ENCODE measurements around the gene LRIG2. TPM values are rescaled to one million over a fixed set of nuclear protein-coding genes. Genes with fewer than 3 reads are reported as not detected.
A peak's percentile ranks its signal among the peaks of the same experiment; 100 is the strongest.

Gene LRIG2
- total RNA-seq, 4 donors from 2014 or later, result 8.6 to 13.6 (median 10.7) TPM

DNA sequence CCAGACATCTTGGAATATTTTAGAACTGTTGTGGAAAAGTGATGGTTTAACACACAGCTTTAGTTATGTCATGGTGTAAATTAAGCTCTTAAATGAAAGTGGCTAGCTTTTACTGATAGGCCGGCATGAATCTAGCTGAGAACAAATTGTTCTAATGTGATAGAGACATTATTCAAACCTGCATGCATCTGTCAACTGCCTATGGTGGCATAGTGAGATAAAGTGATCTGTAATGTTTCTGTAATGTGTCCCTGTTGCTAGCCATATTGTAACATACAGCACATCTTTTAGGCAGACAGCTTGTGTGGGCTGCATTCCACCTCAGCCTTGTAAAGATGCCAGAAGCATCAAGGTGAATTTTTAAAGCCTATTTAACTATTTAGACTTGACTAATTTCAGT is 16.0 kb downstream of the LRIG2 start:
- no peaks in the 10 kb centered on the region for H3K27me3 ChIP-seq
- TF ChIP-seq, protein P1, sequence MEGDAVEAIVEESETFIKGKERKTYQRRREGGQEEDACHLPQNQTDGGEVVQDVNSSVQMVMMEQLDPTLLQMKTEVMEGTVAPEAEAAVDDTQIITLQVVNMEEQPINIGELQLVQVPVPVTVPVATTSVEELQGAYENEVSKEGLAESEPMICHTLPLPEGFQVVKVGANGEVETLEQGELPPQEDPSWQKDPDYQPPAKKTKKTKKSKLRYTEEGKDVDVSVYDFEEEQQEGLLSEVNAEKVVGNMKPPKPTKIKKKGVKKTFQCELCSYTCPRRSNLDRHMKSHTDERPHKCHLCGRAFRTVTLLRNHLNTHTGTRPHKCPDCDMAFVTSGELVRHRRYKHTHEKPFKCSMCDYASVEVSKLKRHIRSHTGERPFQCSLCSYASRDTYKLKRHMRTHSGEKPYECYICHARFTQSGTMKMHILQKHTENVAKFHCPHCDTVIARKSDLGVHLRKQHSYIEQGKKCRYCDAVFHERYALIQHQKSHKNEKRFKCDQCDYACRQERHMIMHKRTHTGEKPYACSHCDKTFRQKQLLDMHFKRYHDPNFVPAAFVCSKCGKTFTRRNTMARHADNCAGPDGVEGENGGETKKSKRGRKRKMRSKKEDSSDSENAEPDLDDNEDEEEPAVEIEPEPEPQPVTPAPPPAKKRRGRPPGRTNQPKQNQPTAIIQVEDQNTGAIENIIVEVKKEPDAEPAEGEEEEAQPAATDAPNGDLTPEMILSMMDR (IDR thresholded peaks at IDR 0.05), result no peak
- no peak for TF ChIP-seq POLR2A (IDR thresholded peaks at IDR 0.05)
- no peak for TF ChIP-seq POLR2AphosphoS5 (IDR thresholded peaks at IDR 0.05)
- no peak for TF ChIP-seq EP300 (IDR thresholded peaks at IDR 0.05)
- peaks cover 3 to 21% of the 10 kb centered on the region in 2 donors for H3K36me3 ChIP-seq
- H3K4me3 ChIP-seq, result no peak overlapping the region
- ATAC-seq, result no peak
- H3K4me1 ChIP-seq, result peaks cover 0 to 26% (median 0%) of the 10 kb centered on the region in 3 donors
- 31 to 50% methylated on average over 1 of the region's 1 CpG for WGBS, 2 donors (ENCODE audit: low coverage in 1 of 2)
- H3K27ac ChIP-seq, result peak overlapping the region in 3 of 4 donors; percentile 18 to 50 (median 44)
- H3K9me3 ChIP-seq, result no peaks in the 10 kb centered on the region

GRCh38 chr1:113090051-113090450 is 17.1 kb downstream of the LRIG2 start:
- Histone ChIP-seq H3K9me3 (no peaks in the 10 kb centered on the region), H3K27ac (no peak overlapping the region), H3K27me3 (no peaks in the 10 kb centered on the region), H3K36me3 (peaks cover 8 to 31% of the 10 kb centered on the region in 2 donors), H3K4me3 (no peak overlapping the region), H3K4me1 (peaks cover 0 to 26% (median 0%) of the 10 kb centered on the region in 3 donors)
- no peak for ATAC-seq
- TF ChIP-seq, protein P1 (IDR thresholded peaks at IDR 0.05), result no peak
- TF ChIP-seq EP300 (IDR thresholded peaks at IDR 0.05) (no peak), POLR2AphosphoS5 (IDR thresholded peaks at IDR 0.05) (no peak), POLR2A (IDR thresholded peaks at IDR 0.05) (no peak)
- WGBS, 2 donors (ENCODE audit: low coverage in 1 of 2), result 94 to 100% methylated on average over 1 of the region's 1 CpG

DNA sequence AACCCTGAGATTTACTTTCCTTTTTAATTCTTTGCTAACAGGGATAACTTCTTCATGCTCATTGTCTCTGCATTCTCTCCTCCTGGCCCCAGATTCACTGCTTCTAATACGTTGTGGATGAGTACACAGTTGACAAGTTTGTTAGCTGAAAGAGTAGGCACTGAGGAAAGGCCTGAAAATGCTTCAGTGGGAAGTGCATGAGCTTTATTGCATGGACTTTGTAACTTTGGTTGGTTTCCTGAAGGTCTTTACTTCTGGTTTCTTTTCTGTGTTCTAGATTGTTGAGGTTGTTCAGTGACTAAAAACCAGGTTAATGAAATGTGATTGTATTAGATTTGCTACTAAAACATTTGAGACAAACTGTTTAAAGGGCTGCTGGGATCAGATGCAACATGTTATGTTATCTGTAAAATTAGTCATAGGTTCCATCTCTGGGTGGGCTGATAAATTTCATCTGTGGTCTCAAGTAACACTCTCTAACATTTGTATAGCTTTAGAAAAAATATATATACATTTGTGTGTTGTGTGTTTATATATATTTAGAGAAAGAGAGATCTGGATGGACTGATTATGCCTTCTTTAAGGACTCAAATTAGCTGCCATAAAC is 19.1 kb downstream of the LRIG2 start:
- TF ChIP-seq, protein P1 (IDR thresholded peaks at IDR 0.05), result no peak
- TF ChIP-seq POLR2A (IDR thresholded peaks at IDR 0.05), result no peak
- no peak for TF ChIP-seq EP300 (IDR thresholded peaks at IDR 0.05)
- TF ChIP-seq POLR2AphosphoS5 (IDR thresholded peaks at IDR 0.05), result no peak
- no peak for ATAC-seq
- WGBS, 2 donors (ENCODE audit: low coverage in 1 of 2), result 38 to 50% methylated on average over 1 of the region's 1 CpG
- Histone ChIP-seq H3K27ac (no peak overlapping the region), H3K36me3 (peaks cover 8 to 47% of the 10 kb centered on the region in 2 donors), H3K9me3 (no peaks in the 10 kb centered on the region), H3K27me3 (no peaks in the 10 kb centered on the region), H3K4me3 (no peak overlapping the region), H3K4me1 (peaks cover 0 to 26% (median 0%) of the 10 kb centered on the region in 3 donors)

GRCh38 chr1:113094506-113094905 is 21.5 kb downstream of the LRIG2 start:
- peaks cover 0 to 14% (median 0%) of the 10 kb centered on the region in 3 donors for H3K4me1 ChIP-seq
- ATAC-seq, result no peak
- H3K9me3 ChIP-seq, result no peaks in the 10 kb centered on the region
- 95 to 100% methylated on average over 1 to 4 of the region's 4 CpGs for WGBS, 2 donors (ENCODE audit: low coverage in 1 of 2)
- H3K4me3 ChIP-seq, result no peak overlapping the region
- H3K27me3 ChIP-seq, result no peaks in the 10 kb centered on the region
- H3K36me3 ChIP-seq, result peaks cover 12 to 71% of the 10 kb centered on the region in 2 donors
- no peak overlapping the region for H3K27ac ChIP-seq
- TF ChIP-seq POLR2A (IDR thresholded peaks at IDR 0.05) (no peak), EP300 (IDR thresholded peaks at IDR 0.05) (no peak), POLR2AphosphoS5 (IDR thresholded peaks at IDR 0.05) (no peak)
- TF ChIP-seq, protein P1 (IDR thresholded peaks at IDR 0.05), result no peak

All from gastroesophageal sphincter (tissue), 4 donors.